Activated T-helper 1 cell treated with Interleukin-2 at 50 U/mL for 16 hours (primary cell): ENCODE results near the gene PTGES2.
"Not testable (repeated sequence)": the region's sequence is repeated elsewhere in the genome, so short reads cannot be mapped to it uniquely, and the experiment has no call there.

Source experiments
- DNase-seq: peaks from one replicate; pipeline ENCODE4 v3.0.0-alpha.2; 2020; ENCODE audit warnings: low read depth

Gene PTGES2

DNA sequence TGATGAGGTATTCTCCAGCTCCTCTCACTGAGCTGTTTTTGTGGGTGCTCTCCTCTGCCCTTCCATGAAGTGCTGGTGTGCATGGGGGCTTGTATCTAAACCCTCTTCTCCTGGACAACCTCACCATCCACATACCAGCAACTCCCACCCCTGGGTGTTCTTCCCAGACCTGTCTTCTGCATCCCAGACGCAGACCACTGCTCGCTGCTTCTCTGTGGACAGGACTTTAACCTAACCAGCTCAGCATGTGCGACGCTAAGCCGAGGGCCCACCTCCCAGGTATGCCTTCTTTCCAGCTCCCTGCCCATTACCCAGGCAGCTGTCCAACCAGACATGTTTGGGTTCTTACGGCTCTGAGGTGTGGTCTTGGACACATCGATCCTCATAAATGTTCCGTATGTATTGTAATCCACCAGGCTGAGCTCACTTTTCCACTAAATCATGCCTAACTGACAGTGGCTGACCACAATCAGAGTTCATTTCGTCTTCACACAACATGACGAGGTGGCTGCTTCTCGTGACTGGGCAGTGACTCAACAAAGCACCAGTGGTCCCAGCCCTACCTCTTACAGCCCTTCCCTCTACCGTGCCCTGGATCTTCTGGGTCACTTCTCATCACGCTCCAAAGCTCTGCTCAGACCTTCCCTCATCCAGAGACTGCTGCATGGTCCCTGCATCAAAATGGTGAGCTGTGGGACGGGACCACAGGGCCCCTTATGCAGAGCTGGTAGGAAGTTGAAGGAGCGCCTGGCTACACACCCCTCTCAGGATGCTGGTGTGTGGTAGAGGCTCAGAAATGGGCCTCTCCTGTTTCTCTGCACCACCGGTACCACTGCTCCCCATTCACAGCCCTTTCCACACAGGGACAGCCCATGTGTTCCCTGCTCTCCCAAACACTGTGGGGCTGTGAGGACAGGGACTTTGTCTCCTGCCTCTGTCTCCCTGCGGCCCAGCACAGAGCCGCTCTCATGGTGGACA is 9.6 kb upstream of the PTGES2 start:
- DNase-seq: no peak

DNA sequence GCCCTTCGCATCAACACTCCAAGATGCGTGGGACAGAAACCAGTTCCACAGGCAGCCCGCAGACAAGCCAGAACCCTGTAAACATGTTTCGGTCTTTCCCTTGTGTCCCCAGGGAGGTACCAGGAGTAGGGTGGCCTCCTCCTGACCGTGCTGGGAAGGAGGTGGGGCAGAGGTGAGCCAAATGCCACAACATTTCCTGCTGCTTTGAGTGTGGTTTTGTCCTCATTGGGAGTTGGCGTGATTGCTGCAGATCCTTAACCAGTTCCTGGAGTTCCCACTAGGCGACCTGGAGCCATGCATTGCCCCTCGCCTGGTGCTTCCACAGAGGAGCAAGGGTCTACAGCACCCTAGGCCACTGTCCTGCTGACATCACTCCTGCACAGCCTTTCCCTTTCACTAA is 8.0 kb upstream of the PTGES2 start:
- DNase-seq: not testable (repeated sequence)

DNA sequence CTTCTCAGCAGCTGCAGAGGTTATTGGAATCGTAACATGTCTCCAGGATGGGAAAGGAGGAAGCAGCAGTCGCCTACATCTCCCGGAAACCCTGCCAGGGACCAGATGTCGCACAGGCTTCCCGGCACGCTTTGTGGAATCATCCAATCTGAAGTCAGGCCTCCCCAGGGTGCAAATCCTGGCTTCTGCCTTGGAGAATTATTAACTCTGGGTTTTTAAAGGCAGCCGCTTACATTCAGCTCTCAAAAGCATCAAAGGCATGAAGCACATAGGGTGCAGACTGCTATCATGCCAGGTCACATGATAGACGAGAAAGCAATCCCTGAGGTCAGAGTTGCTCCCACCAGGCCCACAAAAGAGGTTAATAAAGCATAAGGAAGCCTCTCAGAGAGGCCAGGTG is 4.6 kb upstream of the PTGES2 start:
- not testable (repeated sequence) for DNase-seq

DNA sequence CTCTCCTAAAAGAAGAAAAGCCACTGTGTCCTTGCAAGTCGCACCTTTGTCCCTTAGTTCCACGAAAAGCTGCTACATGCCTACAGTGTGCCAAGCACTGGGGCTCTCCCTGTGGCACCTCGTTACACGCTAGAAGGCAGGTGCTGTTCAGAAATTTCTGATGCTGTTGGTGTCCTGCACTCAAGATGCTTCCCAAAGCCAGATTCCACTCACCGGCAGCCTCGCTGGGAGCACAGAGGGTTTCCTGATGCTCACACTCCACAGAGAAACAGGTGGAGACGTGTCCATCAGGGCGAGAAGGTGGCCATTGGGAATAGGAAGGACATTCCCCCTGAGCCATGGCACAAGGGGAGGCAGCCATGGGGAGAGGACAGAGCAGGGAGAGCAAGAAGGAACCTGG is 3.8 kb upstream of the PTGES2 start:
- DNase-seq: not testable (repeated sequence)

DNA sequence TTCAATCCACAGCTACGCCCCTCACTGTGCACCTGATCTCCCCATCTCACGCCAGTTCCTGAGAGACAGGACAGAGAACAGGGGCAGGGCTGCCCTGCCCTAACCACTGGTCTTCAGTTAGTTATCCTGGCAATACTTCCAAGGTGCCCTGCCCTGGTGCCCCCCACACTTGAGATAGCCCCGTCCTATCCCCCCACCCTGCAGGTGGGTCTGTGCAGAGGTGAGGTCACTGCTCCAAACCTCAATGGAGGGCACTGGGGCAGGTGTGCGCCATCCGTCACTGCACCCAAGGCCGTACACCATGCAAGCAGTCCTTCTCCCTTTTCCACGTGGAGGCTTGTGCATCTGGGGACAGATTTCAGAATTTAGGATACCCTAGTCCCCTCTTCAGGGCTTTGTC is 3.1 kb upstream of the PTGES2 start:
- DNase-seq: not testable (repeated sequence)

DNA sequence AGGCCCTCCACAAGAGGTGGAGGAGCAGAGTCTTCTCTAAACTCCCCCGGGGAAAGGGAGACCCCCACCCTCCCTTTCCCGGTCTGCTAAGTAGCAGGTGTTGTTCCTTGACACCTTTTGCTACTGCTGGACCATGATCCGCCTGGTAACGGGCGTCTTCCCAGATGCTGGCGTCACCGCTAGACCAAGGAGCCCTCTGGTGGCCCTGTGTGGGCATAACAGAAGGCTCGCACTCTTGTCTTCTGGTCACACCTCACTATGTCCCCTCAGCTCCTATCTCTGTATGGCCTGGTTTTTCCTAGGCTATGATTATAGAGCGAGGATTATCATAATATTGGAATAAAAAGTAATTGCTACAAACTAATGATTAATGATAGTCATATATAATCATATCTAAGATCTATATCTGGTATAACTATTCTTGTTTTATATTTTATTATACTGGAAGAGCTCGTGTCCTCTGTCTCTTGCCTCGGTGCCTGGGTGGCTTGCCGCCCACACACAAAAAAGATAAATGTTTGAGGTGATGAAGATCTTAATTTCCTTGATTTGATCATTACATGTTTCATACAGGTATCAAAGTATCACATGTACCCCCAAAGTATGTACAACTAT is 2.6 kb upstream of the PTGES2 start:
- peak; percentile 23 for DNase-seq

DNA sequence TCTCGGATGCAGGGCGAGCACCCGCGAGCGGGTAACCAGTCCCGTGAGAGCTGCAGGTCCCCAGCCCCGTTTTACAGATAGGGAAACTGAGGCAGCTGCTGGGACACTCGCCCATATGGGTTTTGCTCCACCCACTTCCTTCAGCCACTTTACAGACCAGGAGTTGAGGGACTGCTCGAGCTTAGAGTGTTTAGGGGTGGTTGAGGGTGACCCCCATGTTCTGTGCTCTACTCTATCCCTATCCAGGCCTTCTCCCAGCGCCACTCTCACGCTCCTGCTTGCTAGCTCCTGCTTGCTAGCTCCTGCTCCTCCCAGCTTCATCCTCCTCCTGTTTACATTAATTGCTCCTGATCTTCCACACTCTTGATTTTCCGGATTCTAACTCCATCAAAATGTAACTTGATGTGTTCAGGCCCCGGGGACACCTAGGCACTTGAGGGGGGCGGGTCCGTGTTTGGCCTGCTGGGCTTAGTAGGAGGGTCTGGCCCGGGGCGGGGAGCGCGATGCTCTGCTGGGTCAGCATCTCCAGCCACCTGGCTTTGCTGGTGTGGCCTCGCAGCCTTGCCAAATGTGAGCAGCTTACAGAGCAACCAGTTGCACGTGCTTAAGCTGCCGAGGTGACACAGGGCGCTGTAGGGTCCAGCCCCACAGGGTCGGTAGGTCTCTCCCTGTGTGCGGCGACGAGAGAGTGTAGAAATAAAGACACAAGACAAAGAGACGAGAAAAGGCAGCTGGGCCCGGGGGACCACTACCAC is 1.5 kb upstream of the PTGES2 start:
- DNase-seq: no peak

DNA sequence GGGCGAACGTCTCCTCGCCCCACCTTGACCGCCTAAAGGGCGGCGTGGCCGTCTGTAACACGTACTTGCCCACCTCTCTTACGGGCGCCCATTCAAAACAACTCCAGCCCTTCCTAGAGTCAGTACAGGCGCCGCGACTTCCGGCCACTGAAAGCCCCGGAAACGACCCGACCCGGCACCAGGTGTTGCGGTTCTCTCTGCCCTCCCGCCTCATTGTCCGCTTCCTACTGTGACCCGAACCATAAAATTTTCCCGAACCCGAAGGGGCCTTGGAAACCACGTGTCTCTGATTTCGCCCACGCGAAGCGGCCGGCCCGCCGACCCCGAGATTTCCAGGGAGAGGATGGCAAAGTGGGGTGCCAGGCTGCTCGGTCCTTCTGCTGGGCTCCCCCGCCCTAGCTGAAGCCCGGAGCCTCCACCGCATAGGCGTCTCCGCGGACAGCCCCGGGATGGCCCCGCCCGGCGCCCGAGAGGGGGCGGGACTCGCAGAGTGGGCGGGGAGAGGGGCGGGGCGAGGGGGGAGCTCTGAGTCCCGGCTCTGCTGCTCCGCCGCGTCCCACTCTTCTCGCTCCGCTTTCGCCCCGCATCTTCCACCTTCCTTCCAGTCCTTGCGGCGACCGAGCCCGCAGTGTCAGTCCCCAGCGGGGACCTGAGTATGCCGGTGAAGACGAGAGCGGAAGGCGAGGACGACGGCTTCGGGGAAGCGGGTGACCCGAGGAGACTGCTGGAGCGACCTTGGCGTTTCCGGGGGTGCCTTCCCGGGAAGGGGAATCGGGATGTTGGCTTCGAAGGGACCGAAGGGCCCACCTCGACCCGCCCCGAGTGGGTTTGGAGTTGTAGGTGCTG is 684 bp upstream of the PTGES2 start:
- peak; percentile 78 for DNase-seq

DNA sequence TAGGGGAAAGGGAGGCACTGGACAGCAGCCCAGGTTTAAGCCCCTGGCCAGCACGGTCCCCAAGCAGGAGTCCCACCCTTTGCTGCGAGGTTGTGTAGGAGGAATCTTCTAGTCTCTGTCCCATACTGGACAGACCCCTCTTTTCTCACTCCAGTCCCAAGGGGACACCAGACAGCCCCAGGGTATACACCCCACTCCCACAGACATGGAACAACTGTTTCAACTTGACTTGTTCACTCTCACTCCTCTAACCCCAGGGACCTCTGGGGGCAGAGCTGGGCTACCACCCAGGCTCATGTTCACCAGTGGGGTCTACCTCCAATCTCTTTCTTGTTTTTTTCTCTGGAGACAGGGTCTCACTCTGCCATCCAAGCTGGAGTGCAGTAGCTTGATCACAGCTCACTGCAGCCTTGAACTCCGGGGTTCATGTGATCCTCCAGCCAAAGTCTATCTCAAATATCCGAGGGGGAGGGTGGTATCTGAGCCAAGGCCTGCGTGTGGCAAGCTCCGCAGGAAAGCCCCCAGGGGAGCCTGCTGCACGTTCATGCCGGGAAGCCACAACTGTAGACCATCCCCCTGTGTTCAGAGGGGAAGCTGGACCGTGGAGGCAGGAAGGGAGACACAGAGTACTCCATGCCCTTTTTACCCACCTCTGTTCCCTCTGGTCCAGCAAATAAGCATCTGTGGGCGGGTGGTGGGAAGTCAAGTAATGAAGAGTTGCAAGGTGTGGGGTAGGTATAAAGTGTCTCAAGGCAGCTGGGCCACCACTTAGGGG is 1.8 kb downstream of the PTGES2 start:
- DNase-seq: no peak

DNA sequence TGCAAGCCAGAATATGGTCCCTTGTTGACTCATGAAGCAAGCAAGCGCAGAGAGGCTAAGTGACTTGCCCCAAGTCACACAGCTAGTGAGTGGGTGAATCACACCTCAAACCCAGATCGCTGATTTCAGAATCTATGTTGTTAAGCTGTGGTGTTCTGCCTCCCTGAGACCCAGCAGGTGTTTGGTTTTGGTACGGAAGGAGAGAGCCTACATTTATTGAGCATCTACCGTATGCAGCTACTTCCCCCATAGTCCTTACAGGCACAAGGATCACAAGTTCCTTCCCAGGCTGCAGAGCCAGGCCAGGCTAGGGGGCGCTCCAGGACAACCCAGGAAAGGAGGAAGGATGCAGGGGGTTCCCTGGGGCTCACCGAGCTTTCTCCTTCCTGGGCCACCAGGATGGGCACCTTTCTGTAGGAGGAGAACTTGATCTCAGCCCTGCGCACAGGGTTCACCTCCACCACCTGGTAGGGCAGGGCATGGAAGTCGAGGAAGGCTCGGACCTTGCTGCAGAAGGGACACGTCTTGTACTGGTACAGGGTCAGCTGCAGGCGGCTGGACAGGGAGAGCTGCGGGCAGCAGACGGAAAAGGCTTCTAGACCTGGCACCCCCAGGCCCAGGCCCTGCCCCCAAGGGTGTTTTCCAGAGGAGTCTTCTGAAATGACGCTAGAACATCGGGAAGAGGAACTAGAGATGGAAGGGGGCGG is 2.5 kb downstream of the PTGES2 start:
- peak; percentile 23 for DNase-seq

DNA sequence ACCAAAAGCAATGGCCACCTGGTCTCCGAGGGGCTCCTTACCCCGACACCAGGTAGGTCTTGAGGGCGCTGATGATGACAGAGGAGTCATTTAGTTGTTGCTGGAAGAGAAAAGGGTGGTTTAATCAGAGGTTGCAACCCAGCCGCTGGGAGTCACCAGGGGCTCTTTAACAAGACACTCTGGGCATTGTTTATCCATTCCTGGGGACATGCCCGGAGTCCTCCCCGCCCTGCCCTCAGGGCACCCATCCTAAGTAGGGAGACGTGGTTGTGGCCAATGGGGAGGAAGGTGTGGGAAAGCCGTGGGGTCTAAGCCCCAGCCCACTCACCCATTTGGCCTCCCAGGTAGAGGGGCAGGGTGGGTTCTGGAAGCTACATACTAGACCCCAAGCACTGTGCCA is 3.1 kb downstream of the PTGES2 start:
- no peak for DNase-seq

DNA sequence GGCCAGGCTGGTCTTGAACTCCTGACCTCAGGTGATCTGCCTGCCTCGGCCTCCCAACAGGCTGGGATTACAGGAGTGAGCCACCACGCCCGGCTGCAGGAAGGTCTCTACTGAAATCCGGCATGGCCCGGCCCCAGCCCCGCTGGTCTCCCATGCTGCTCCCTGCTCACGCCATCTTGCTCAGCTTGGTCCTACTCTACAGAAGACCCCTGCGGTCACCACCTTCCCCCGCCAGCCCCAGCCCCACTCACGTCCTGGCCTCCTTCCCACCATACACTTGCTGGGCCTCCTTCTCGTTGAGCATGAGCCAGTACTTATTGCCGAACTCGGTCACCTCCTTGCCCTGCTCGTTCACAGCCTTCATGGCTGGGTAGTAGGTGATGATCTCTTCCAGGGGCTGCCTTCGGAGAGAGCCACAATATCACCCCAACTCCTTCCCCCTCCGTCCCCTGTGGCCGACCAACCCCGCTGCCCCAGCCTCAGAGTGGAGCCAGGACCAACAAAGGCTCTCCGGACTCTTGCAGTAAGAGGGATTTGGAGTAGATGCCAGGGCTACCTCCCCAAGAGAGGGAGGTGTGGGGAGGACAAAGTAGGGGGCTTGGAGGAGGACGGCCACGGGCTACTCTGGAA is 4.0 kb downstream of the PTGES2 start:
- DNase-seq: no peak

DNA sequence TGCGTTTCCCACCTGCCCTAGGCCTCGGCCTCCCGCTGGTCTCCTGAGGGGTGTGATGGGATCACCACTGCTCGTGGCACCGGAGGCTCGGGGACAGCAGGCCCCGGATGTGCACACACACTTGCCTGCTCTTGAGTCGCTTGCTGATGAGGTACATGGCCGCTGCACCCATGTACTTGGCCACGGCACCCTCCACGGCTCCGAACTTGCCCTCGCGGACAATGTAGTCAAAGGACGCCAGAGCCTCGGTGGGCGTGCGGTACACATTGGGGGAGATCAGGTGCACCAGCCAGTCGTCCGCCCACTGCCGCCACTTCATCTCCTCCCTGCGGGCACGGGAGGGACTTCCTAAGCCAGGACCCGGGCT is 4.7 kb downstream of the PTGES2 start:
- DNase-seq: no peak

DNA sequence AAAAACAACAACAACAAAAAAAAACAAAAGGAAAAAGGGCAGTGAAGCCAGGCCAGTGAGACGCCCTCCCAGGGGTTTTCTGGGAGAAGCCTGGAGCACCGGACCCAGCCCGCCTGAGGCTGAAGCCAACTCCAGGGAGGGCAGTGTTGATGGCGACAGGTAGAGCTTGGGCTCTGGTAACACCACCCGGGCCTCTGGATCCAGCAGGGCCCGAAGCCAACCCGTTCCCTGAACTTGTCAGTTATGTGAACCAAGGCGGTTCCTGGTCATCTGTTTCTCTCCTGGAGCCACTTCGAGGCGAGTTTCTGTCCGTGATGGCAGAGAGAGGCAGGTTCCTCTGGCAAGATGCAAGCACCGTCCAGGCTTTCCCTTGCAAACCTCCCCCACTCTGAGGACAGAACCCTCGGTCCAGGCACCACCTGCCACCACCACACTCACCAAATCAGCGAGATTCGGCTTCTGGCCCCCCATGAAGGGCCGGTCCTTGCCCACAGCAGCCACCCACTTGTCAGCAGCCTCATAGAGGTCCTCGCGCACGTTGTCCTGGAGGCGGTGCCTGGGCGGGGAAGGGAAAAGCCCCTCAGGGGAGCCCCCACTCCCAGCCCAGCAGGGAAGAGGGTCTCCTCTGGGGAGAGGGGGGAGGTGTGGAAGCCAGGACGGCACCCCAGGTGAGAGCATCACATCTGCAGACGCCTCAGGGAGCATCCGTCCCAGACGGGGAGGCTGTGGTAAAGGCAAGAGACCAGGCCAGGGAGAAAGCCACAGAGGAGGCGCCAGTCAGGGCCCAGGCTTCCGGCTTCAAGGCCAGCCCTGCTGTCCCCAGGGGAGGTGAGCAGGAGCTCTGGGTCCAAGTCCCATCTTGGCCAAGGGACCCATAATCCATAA is 5.4 kb downstream of the PTGES2 start:
- DNase-seq: no peak

DNA sequence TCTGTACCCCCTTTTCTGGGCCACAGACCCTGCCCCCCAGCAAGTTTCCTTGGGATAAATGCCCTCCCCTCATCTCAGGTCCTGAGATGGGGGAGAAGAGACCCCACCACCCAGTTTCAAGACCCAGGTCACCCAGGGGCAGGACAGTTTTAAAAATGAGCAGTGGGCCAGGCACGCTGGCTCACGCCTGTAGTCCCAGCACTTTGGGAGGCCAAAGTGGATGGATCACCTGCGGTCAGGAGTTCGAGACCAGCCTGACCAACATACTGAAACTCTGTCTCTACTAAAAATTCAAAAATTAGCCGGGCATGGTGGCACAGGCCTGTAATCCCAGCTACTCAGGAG is 6.1 kb downstream of the PTGES2 start:
- DNase-seq: no peak

DNA sequence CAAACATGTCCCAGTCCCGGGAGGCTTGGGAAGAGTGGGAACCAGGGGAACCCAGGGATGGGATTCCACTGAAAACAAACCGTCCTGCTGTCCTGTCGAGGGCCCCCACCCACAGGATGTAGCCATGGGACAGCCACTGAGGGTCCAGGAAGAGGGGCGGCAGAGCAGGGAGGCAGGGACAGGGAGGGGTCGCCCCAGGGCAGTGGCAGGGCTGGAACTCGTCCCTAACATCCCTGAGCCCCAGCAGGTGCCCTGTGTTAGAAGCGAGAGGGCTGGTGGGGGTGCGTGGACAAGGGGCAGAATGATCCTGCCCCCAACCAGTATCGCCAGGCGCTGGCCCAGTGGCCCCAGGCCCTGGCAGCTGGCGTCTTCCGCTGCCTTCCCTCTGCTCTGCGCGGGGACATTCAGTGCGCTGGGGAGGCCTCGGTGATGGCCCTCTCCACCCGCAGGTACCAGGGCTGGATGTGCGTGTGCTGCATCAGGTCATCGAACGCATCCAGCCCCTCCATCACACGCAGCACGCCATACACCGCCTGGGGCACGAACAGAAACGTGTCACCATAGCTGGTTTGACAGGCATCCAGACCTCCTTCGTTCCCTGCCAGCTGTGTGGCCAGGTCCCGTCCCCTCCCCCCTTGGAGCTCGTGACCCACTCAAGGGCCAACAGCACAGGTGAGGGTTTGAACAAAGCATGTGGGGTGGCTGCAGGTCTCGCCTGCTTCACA is 6.6 kb downstream of the PTGES2 start:
- no peak for DNase-seq

DNA sequence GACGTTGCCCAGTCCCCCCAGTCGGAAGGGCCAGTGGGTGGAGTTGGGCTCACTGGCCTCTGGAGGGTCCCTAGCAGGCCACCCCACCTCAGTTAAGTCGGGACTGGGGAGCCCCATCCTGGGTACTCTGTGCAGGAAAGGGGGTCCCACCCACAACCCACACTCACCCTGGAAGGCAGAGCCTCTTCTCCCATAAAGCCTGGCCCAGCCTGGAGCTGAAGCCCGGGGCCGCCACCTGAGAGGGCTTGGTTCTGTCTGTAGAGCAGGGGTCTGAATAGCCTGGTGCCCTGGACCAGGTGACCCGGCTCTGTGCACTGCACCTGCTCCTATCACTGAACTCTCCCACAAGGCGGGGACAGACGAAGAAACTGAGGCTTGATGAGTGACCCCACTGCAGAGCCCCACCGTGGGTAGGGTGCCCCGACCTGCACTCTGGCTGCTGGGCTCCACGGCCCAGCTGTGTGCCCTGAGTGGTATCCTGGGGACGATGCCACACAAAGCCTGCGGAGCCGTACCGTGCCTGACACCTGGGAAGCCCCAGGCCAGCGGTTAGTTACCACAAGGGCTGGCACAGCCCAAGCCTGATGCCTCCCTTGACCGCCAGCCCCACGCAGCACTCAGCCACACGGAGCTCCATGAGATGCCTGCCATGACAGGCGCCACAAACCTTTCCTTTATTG is 7.3 kb downstream of the PTGES2 start:
- DNase-seq: no peak
